Erythroblast (primary cell): Measurements from ENCODE around the gene MUC7.

Experiments
- GATA1 ChIP-seq: IDR thresholded peaks from 2 replicates; pipeline ENCODE4 v1.6.1; 2011; ENCODE audit warnings: low read depth, mild to moderate bottlenecking, control low read depth, low read length, moderate library complexity
- POLR2A ChIP-seq: IDR thresholded peaks from 2 replicates; pipeline ENCODE4 v1.6.1; 2011; ENCODE audit warnings: mild to moderate bottlenecking, low read length

- no peak for TF ChIP-seq POLR2A
- TF ChIP-seq GATA1: no peak
Measured at GRCh38 chr4:70518716-70519115, 46.7 kb downstream of the MUC7 start.
